Heart left ventricle (tissue), 13 donors: ENCODE data around the gene KPNA4.

ENCODE experiments used
- CTCF ChIP-seq, 12 donors: fragments of 200-600 bp; sonication (generic) in 4 of 12; IDR thresholded peaks; one replicate each; pipeline versions ENCODE4 v1.5.0 to v1.8.0; 2018 to 2022; ENCODE audit warnings: antibody characterized with exemption in 12 of 12, mild to moderate bottlenecking in 5 of 12
- POLR2A ChIP-seq, 2 donors: fragments of 450-650 bp; IDR thresholded peaks; one replicate each; pipeline ENCODE4 v1.6.1; 2017; ENCODE audit warnings: antibody characterized with exemption in 2 of 2, mild to moderate bottlenecking in 2 of 2, moderate library complexity in 2 of 2
- donor health status: ischemic (EF 13 %, LVEDD 7.1; RV severe dilation, severe dysfunction).
- donor health status: DM: no; HTN: yes; CAD: no.
- donor health status: DM: no; HTN: no; CAD: no.
- donor health status: ischemic (EF 25% LVEDD 6.9; RV normal size, moderate dysfunction).
- donor health status: ischemic (EF 25% LVEDD 5.7; RV mildly dilated, moderate dysfunction).
- donor health status: ischemic (EF 35%, LVEDD 5.7; RV mildly dilated, moderate dysfunction).
- donor health status: nonischemic (EF 11% LVEDD 7.7; RV severe dilation, severe dysfunction).
- donor health status: DM: yes; HTN: yes; CAD: no.
- donor health status: PGD.
- donor health status: ischemic (EF 29% LVEDD 5.4; RV normal size, mild dysfunction).
- donor health status: nonischemic (EF 23%, LVEDD 6.1; RV moderate dilation, normal function).

- no peak for TF ChIP-seq CTCF (IDR thresholded peaks at IDR 0.05)
- no peak for TF ChIP-seq POLR2A (IDR thresholded peaks at IDR 0.05)
Measured at GRCh38 chr3:160458151-160458550, 107.2 kb downstream of the KPNA4 start.
